Activated naive CD4-positive, alpha-beta T cell treated with Interleukin-2 at 50 U/mL for 16 hours (primary cell): Measurements from ENCODE around the gene IVNS1ABP.
"Not testable (repeated sequence)": the region's sequence is repeated elsewhere in the genome, so short reads cannot be mapped to it uniquely, and the experiment has no call there.

Experiments
- DNase-seq: peaks from one replicate; pipeline ENCODE4 v3.0.0-alpha.2; 2020

The IVNS1ABP gene

DNA sequence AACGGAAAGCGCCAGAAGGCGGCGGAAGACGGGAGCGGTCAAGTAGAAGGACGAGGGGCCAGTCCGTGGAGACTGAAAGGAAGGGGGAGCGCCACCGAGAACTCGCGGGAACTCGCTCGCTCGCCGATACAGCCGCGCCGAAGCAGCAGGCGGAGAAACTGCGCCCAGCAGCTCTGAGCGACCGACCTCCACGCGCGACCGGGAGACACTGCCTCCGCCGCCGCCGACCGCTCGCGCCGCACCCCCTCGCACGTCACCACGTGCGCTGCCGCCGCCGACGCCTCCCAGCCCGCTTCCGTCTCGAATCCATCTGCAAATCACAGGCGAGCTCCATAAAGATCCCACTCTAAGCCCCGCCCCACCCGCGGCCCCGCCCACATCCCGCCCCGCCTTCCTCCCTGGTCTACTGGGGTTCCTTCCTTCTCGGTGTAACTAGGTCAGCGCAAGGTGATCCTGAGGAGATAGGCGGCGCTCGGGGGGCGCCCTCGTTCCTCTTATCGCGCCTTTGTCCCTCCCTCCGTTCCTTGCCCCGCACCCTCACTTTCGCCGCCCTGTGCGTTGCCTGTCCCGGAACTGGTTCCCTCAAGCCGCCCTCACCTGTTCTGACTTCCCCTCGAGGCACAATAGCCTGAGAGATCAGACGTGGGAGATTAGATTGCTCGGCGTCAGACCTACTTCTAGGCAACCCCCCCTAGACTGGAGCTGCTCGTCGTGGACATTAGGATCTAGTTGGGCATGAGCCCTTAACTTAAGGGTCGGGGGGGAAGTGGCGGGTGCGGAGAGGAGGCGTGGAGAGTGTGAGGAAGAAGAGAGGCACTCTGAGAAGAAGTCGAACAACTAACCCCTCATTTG is at the start of gene IVNS1ABP:
Gene IVNS1ABP (minus strand): TSS at position 210 of the 852 bp plus-strand sequence. CDS start 7,750 bp downstream, outside the sequence.
- peak; percentile 94 for DNase-seq

DNA sequence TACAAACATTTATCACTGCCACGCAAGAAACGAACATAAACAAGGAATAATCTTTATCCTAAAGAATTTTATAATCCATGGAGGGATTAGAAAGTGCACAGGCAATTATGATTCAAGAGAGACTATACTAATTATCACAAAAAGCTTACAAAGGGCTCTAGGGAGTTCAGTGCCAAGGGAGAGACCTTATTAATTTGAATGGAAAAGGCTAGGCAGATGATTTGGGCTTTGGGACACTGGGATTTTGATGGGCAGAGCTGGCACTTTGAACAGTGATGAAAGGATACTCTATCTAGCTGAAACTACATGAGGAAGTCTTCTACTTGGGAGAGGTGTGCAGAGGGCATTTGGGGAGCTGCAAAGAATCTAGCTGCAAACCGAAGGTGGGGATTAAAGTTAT is 48.9 kb upstream of the IVNS1ABP start:
- no peak for DNase-seq

DNA sequence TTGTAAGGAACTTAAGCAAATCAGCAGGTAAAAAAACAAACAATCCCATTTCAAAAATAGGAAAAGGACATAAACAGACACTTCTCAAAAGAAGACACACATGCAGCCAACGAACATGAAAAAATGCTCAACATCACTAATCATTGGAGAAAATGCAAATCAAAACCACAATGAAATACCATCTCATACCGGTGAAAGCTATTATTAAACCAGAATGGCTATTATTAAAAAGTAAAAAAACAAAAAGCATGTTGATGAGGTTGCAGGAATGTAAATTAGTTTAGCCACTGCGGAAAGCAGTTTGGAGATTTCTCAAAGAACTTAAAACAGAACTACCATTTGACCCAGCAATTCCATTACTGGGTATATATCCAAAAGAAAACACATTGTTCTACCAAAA is 47.5 kb upstream of the IVNS1ABP start:
- not testable (repeated sequence) for DNase-seq

DNA sequence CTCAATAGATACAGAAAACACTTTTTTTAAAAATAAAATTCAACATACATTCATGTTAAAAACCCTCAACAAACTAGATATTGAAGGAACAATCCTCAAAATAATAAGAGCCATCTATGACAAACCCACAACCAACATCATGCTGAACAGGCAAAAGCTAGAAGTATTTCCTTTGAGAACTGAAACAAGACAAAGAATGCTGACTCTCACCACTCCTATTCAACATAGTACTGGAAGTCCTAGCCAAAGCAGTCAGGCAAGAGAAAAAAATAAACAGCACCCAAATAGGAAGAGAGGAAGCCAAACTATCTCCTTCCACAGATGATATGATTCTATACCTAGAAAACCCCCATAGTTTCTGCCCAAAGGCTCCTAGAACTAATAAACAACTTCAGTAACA is 46.2 kb upstream of the IVNS1ABP start:
- DNase-seq, result no peak

DNA sequence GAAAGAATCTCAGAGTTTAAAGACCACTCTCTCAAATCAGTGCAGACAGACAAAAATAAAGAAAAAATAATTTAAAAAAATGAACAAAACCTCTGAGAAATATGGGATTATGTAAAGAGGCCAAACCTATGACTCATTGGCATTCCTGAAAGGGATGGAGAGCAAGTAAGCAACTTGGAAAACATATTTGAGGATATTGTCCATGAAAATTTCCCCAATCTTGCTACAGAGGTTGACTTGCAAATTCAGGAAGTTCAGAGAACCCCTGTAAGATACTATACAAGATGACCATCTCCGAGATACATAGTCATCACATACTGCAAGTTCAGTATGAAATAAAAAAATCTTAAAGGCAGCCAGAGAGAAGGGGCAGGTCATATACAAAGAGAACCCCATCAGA is 43.7 kb upstream of the IVNS1ABP start:
- DNase-seq, result no peak

DNA sequence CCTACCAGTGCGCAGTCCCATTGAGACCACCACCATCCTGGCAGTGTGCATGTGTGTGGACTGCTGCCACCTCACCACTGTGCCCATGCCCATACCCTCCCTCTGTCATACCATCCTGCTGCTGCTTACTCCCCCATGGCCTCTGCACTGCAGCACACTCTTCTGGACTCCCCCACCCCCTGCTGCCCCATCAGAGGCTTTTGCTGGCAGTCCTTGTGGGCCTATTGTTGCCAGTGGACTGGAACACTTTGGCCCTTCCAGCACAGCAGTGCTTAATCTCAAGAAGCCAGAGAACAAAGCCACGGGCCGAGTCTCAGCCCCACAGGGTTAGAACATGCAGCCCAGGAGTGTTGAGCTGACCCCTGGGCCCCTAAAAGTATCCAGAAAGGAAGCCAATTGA is 41.9 kb upstream of the IVNS1ABP start:
- no peak for DNase-seq

DNA sequence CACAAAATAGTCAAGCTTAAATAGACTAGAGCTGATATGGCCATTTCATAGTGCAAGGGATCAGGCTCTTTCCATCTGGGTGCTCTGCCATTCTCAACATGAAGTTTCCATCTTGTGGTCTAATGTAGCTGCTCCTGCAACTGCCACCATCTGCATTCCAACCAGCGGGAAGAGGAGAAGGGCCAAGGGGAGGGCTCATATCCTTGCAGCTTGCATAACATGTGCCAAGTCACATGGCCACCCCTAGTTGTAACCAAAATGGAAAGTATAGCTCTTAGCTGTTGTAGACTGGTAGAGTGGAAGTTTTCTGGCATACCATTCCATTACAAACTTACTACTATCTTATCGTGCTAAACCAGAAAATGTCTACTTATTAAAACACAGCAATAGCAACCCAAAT is 38.9 kb upstream of the IVNS1ABP start:
- DNase-seq, result no peak

DNA sequence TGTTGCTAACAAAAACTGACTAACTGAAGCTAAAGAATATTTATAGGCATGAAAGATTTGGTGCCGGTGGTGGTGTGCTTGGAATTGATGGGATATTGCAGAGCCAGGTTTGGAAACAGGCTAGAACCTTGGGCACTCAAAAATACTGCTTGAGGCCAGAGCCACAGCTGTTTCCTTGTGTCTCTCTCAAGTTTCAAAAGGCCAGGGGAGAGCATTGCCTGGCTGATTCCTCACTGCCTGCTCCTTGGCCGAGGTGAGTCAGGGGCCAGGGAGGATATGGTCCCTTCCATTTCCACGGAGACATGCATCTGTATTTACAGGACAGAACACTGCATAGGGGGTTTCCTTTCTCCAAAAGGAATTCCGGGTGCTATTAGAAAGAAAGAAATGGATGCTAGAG is 36.1 kb upstream of the IVNS1ABP start:
- DNase-seq, result no peak

DNA sequence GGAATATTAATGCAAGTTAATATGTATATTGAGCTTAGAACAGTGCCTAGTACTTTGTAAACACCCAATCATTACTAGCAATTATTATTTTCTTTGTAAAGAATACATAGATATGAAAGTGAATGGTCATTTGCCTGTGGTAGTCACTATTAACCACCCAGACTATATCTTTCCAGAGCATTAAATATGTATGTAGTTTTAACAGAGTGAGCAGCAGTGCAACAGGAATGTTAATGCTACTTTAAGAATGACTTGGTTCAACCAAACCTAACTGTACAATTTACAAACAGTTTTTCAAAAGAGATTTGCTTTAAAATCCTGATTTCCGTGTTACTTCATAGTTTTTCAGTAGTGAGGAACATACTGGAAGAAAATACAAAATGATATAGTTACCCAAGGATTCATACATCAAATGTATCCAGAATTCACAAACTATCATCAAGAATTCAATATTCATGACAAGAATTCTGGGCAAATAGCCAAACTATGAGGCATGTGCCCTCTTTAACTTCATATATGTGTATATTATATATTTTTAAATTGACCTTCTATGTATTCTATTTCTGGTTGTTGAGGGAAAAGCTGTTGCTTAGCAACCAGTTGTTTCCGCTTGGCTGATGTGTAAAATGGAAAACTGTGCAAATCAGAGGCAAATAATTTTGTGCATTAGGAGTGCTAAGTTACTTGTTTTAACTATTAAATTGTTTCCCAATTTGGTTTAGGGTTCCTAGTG is 34.9 kb upstream of the IVNS1ABP start:
- DNase-seq, result no peak

DNA sequence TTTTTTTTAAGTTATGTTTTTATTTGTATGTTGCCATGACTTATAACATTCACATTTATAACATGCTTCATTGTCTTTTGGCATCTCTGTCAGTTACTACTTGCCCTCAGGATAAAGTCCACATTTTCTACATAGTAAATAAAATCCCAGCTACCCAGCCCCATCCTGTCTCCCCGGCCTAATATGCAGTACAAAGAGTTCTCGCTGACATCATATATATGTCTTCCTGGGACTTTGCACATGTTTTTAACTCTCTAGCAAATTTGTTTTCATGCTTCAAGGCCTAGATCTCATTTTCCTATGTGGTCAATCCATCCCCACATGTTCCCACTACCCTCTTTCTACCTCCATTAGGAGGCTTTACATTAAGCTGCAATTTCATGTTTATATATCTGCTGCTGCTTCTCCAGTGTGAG is 33.0 kb upstream of the IVNS1ABP start:
- DNase-seq, result no peak

DNA sequence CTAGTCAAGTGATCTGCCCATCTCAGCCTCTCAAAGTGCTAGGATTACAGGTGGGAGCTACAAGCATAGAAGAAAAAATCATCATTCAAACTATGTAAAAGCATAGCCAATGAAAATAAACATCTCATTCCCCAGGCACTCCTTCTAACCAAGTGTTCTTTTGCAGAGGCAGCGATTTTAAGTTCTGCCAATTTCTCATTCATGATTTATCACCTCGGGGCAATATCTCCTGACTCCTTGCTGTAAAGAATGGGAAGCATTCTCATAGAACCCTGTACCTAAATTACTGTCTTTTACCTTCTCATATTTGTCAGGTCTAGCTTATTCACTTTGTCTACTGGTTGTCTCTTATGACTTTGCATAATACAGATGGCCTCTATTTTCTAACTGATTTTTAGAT is 32.5 kb upstream of the IVNS1ABP start:
- no peak for DNase-seq

DNA sequence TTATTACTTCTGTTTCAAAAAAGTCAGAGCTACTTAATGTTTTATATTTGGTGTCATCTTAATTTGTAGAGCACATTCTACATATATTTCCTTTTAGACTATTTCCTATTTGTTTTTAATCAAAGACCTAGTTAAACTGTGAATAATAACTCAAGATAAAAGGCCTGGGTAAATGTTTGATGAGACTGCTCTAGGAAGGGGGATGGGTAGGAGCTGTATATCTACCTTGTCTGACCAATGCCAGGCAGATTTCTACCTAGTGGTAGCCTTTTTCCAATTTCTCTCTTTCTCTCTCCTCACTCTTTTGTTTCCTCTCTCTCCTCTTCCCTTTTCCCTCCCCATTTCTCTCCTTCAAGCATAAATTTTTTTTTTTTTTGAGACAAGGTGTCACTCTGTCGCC is 31.9 kb upstream of the IVNS1ABP start:
- DNase-seq, result no peak

DNA sequence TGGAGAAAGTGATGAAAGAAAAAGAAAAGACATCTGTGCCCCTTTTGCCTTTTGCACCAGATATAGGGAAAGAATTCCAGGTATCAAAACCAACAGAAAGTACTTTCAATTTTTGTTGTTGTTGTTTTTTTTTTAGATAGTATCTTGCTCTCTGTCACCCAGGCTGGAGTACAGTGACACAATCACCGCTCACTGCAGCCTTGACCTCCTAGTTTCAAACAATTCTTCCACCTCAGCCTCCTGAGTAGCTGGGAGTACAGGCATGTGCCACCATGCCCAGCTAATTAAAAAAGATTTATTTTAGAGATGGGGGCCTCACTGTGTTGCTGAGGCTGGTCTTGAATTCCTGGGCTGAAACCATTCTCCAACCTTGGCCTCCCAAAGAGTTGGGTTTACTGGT is 31.3 kb upstream of the IVNS1ABP start:
- no peak for DNase-seq

DNA sequence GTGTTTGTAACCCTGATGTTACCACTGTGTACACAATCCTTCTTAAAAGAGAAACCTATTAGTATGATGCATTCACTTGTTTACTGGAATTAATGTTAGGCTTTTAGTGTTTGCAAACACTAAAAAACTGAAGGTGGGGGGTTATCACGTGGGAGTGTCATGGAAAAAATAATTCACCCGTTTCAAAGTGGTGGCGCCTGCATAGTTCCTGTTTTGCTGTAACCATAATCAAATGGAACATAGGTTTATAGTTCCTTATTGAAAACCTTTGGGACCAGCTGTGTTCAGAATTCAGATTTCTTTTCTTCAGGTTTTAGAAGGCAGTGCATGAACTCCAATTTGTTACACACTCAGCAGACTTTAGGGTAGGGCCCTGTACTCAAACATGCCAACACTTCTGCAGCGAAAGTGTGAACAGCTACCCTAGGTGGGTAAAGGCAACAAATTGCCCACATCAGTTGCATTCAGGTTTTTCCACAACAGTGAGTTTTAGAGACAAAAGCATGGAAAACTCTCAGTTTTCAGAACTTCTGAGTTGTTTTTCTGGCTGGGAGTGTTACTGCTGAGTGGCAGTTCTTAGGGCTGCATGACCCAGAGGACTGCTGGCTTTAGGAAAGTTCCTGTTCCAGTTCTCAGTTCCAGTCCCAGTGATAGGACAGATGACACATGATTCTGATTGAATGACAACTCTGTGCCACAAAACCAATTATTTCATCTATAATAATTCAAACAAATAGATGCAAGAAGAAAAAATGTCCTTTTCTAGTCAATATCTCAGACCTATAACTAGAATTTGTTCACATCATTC is 29.1 kb upstream of the IVNS1ABP start:
- DNase-seq, result no peak

DNA sequence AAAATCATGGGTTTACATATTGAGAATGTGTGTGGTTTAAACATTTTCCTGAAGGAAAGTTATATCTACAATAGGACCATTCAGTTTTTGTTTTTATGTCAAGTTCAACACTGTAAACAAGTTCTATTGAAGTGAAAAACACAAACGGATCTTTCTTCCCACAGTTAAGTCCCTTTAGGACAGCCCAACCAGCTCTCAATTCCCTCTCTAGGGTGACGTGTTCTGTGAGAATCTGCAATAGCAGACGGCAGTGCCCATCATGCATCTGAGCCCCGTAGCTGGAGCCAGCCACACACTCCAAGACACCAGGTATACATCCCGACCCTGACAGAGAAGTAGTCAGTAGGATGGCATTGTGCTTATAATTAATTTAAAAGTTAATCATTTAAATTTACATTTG is 26.3 kb upstream of the IVNS1ABP start:
- no peak for DNase-seq

DNA sequence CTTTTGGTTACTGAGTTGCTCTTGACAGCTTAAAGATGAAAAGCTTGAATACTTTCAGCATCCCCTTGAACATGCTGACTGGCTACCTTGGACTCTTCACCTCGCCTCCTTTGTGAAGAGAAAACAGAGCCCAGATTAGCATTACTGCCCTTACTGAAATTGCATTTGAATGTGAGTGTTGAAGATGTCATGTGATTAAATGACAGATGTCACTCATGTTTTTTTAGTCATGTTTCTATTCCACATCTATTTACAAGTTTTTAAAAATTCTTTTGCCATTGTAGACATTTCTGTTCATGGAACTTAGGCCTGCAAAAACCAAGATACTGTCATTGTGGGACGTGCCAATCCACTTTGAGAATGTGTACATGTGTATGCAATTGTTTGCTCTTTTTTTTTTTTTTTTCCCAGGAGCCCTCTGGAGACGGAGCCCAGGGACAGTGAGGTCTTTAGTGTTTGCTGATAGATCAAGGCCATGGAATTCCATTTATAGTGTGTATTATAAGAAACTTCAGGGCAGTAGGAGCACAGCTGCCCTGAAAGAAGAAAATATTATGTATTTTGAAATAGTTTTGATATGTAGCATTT is 25.7 kb upstream of the IVNS1ABP start:
- DNase-seq, result no peak

DNA sequence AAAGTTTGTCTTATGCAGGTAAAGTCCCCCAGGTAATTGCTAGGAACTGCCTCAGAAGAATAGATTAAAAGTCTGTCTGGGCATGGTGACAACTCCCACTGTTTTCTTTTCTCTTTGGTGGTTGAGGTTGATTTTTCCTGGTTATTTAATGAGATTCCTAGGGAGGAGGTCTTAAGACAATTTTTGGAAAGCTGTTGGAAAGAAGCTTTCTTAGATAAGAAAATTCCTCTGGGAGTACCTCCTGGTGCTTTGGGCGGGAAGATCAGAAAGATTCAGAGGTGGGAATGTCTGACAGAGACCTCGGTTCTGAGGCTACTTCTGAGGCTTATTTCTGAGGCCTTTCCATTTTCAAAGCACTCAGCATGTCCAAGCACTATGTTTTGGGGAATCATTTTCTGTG is 25.0 kb upstream of the IVNS1ABP start:
- DNase-seq, result no peak

DNA sequence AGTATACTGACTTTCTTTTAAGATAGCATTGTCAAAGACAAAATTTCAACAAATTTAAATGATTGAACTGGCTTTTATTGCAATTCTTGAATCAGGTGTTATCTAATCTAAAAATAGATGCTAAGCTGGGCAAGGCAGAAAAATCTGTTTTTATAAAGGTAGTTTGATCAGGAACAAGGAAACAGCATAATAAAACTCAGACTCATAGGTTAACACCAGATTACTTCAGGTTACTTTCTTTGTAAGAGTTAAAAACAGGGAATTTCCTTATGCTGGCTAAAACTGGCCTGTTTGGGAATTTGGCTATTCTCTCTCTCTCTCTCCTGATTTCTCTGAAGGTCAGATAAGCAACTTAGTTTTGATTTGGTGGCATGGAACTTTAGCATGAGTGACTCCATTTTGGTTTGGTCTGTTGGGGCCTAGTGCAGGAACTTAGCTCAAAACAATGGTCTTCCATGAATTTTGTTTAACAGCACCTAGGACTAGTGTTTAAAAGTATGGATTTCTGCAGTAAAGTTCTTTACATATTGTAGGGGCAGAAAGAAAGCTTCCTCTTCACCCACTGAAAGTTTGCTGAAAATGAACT is 24.2 kb upstream of the IVNS1ABP start:
- no peak for DNase-seq

DNA sequence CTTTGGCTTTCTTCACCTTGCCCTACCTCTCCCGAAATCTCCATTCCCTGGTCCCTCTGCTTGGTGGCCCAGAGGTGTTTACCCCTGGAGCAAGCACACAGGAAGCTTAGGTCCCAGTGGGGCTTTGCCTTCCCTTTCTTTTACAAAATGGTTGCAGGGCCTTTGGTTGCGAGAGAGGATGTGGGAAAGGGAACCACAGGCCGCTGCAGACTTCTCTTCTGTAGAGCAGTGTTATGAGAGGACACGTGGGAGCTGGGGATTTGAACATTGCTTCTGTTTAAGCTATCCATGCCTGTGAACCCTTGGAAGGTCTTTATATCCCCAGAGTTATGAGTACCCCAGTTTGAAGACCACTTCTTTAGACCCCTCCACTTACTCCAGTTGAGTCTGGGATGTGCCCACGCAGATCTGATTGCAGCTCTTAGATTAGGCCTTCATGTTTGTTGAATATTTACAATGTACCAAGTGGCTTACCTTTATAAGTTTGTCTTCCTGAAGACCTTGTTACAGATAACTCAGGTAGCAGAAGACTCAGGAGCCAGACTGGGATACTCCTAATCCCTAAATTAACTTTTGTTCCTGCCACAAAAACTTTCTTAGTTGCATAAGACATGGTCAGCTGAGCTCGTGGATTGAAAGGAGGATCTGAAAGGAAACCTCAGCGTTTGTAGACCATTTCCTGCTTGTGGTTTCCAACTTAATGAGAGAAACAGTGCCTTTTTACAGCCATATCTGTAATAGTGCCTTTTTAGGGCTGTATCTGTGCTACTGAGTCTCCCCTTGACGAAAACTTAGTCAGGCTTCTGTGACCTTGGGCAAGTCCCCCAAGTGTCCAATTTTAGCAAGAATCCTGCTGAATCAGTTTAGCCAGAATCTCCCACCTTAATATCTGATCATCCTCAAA is 21.9 kb upstream of the IVNS1ABP start:
- no peak for DNase-seq

DNA sequence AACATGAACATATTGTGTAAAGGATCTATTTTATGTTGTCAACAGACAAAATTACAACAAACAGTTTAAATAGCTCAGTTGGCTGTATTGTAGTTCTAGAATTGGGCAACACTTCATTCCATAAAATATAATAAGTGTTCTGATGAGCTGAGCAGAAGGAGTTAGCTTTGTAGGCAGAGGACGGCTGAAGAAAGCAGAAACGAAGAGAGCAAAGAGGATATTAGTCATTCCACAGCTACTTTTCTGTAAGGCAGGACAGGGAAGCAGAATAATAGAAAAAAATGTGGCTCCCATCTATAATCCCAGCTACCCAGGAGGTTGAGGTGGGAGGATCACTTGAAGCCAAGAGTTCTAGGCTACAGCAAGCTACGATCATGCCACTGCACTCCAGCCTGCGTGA is 20.2 kb upstream of the IVNS1ABP start:
- DNase-seq, result no peak

DNA sequence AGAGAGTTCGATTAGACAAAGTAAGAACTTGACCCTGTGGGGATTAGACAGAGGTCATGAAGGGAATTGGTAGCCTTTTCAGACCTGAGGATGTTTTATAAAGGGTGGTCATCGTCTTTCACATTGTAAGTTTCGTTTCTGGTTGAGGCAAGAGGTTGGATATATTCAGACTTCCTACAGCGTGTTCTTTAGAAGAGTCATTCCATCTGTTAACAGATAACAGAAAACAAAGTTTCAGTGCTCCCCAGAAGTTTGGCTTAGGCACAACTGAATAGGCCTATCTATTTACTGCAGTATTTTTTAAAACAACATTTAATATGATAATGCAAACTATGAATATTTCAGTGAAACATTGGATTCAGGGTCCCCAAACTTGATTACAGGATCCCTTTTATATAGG is 17.1 kb upstream of the IVNS1ABP start:
- DNase-seq, result no peak

DNA sequence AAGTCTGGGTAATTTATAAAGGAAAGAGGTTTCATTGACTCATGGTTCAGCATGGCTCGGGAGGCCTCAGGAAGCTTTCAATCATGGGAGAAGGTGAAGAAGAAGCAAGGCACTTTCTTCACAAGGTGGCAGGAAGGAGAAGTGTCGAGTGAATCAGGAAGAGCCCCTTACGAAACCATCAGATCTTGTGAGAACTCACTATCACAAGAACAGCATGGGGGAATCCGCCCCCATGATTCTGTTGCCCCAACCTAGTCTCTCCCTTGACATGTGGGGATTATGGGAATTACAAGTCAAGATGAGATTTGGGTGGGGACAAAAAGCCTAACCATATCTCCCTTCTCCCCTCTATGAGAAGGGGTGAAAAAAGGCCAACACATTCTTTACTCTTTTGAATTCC is 11.2 kb upstream of the IVNS1ABP start:
- no peak for DNase-seq
